ENCODE measurements around the gene BATF2.
"Not testable (repeated sequence)": the region's sequence is repeated elsewhere in the genome, so short reads cannot be mapped to it uniquely, and the experiment has no call there.

The BATF2 gene

DNA sequence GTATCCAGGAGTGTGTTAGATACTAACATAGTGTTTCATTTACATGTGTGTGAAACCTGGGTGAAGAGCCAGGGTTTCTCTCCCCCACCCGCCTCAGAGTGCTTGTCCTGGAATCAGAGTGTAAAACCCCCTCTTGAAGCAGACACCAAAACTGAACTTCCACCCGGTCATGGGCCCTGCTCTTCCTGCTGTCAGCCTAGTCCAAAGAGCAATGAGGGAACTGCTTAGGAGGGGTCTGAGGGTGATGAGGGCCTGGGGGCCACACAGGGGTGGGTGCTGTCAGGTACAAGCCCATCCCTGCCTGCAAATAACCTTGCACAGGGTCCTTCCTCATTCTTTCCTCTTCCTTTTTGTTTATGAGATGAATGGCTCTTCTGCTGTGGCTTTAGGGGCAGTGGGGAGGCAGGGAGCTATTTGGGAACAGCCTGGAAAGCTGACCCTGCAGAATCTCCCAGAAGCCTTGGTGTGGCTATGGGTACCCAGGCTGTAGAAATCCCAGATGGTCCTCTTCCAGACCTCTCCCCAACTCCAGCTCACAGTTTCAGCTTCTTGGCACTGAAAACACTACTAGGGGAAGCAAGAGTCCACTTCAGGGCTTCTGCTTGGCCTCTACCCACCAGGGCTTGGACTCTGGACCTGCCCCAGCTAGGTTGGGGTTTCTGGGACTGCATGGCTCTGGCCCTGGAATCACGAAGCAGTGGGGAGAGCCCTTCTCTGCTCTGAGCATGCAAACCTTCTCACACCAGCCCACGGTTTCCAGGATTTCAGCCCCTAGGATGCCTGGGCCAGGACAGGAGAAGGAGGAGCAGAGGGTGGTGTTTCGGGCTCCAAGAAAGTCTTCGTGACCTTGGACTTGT, 8.5 kb downstream of the BATF2 start:
- TF ChIP-seq, protein P1, sequence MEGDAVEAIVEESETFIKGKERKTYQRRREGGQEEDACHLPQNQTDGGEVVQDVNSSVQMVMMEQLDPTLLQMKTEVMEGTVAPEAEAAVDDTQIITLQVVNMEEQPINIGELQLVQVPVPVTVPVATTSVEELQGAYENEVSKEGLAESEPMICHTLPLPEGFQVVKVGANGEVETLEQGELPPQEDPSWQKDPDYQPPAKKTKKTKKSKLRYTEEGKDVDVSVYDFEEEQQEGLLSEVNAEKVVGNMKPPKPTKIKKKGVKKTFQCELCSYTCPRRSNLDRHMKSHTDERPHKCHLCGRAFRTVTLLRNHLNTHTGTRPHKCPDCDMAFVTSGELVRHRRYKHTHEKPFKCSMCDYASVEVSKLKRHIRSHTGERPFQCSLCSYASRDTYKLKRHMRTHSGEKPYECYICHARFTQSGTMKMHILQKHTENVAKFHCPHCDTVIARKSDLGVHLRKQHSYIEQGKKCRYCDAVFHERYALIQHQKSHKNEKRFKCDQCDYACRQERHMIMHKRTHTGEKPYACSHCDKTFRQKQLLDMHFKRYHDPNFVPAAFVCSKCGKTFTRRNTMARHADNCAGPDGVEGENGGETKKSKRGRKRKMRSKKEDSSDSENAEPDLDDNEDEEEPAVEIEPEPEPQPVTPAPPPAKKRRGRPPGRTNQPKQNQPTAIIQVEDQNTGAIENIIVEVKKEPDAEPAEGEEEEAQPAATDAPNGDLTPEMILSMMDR (IDR thresholded peaks at IDR 0.05; ENCODE audit: low read depth, low read length): no peak
- no peak overlapping the region for H3K4me3 ChIP-seq (ENCODE audit: low read depth, low read length)

DNA sequence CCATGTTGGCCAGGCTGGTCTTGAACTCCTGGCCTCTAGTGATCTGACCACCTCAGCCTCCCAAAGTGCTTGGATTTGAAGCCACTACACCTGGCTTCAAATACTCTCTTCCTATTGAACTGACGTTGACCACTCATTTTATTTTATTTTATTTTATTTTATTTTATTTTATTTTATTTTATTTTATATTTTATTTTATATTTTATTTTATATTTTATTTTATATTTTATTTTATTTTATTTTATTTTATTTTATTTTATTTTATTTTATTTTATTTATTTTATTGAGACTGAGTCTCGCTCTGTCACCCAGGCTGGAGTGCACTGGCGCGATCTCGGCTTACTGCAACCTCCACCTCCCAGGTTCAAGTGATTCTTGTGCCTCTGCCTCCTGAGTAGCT, 13.4 kb downstream of the BATF2 start:
- H3K4me3 ChIP-seq (ENCODE audit: low read depth, low read length): not testable (repeated sequence)

DNA sequence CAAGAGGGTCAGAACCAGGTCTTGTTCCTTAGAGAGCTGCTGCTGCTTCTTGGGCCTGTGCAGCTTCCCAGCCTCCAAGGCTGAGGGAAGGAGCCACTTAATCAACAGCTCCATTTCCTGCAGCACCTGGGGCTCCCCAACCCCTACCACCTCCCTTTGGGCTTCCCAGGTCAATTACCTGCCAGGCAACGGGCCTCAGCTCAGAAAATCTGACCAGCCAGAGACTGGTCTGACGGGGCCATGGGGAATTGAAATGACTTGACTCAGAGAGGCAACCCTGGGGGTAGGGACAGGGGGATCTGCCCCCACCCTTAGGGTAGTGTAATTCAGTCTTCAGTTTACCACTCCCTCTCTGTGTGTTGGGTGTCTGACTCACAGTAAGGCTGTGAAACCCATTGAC, 20.1 kb downstream of the BATF2 start:
- TF ChIP-seq, protein P1 (IDR thresholded peaks at IDR 0.05; ENCODE audit: low read depth, low read length): no peak
- no peak overlapping the region for H3K4me3 ChIP-seq (ENCODE audit: low read depth, low read length)

DNA sequence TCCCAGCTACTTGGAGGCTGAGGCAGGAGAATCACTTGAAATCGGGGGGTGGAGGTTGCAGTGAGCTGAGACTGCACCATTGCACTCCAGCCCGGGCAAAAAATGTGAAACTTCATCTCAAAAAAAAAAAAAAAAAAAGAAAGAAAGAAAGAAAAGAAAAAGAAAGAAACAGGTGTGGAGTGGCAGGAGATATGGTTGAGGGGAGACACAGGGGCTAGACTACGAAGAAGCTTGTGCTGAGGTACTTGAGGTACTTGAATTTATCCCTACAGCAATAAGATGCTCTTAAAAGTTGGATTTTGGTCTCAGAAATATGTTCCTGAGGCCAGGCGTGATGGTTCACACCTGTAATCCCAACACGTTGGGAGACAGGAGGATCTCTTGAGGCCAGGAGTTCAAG, 22.6 kb downstream of the BATF2 start:
- H3K4me3 ChIP-seq (ENCODE audit: low read depth, low read length): no peak overlapping the region

GRCh38 chr11:64971421-64972233, 25.1 kb downstream of the BATF2 start, which contains the start of gene MAJIN:
Gene MAJIN (minus strand): TSS chr11:64972108. CDS start chr11:64959405, 12,703 bp downstream.
- TF ChIP-seq, protein P1 (IDR thresholded peaks at IDR 0.05; ENCODE audit: low read depth, low read length): no peak
- H3K4me3 ChIP-seq (ENCODE audit: low read depth, low read length): peak within 1 kb of the TSS; percentile 35

More for the DNA sequence above, 22.6 kb downstream of the BATF2 start:
- TF ChIP-seq, protein P1 (IDR thresholded peaks at IDR 0.05; ENCODE audit: low read depth, low read length): no peak

GRCh38 chr11:64970731-64971151, 26.0 kb downstream of the BATF2 start:
- no peak overlapping the region for H3K4me3 ChIP-seq (ENCODE audit: low read depth, low read length)
- TF ChIP-seq, protein P1 (IDR thresholded peaks at IDR 0.05; ENCODE audit: low read depth, low read length): no peak

GRCh38 chr11:64969209-64969608, 27.6 kb downstream of the BATF2 start:
- H3K4me3 ChIP-seq (ENCODE audit: low read depth, low read length): no peak overlapping the region
- TF ChIP-seq, protein P1 (IDR thresholded peaks at IDR 0.05; ENCODE audit: low read depth, low read length): no peak

Measured in WI38 (cell line).